ENCODE measurements around the gene B4GALT7.
"Not testable (repeated sequence)": the region's sequence is repeated elsewhere in the genome, so short reads cannot be mapped to it uniquely, and the experiment has no call there.

B4GALT7 gene

DNA sequence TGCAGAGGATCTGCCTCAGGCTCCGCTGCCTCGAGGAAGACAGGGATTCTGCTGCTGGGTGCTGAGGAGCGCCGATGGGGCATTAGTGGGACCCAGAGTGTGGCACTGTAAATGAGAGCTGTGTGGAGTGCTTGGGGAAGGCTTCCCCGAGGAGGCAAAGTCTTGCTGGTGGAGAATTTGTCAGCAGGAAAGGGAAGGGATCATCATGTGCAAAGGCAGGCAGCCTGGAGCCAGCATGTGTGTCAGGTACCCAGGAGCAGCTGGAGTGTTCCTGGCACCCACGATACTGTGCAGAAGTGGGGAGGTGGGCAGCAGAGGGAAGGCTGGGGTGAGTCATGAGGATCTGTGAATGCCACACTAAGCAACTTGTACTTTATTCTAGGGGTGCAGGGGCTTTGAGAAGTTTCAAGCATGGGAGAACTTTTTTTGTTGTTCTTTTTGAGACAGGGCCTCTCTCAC lies 12.3 kb downstream of the B4GALT7 start:
- Histone ChIP-seq H3K27me3 (ENCODE audit: insufficient read depth, low read length) (no peaks in the 10 kb centered on the region), H4K12ac (ENCODE audit: low read depth, low read length) (no peak overlapping the region), H3K4me3 (ENCODE audit: low read depth, low read length) (no peak overlapping the region), H3K9me3 (ENCODE audit: insufficient read depth, low read depth, low read length) (no peaks in the 10 kb centered on the region), H2AK5ac (ENCODE audit: low read length) (no peak overlapping the region), H3K27ac (ENCODE audit: low read depth, low read length) (no peak overlapping the region), H3K4me1 (ENCODE audit: control insufficient read depth in 1 of 2, insufficient read depth in 2 of 2, low read length in 2 of 2) (peaks cover 0 to under 1% of the 10 kb centered on the region in 2 experiments), H3K9ac (ENCODE audit: low read length) (no peak overlapping the region), H3K79me2 (ENCODE audit: control insufficient read depth, insufficient read depth, low read length, poor library complexity) (no peaks in the 10 kb centered on the region), H2BK12ac (ENCODE audit: low read length) (no peak overlapping the region), H2BK5ac (ENCODE audit: low read depth, low read length, poor library complexity) (no peak overlapping the region), H3K23ac (ENCODE audit: low read length) (no peak overlapping the region), H3K4ac (ENCODE audit: low read depth, low read length) (no peak overlapping the region), H2AFZ (ENCODE audit: insufficient read depth, low read length, poor library complexity) (no peak overlapping the region), H2BK120ac (ENCODE audit: insufficient read depth, low read length, poor library complexity) (no peak overlapping the region), H3K79me1 (ENCODE audit: low read length) (no peaks in the 10 kb centered on the region), H3K18ac (ENCODE audit: low read length) (no peak overlapping the region), H4K8ac (ENCODE audit: low read depth, low read length) (no peak overlapping the region), H3K14ac (ENCODE audit: low read length) (no peak overlapping the region), H3K36me3 (ENCODE audit: control insufficient read depth in 1 of 2, insufficient read depth in 2 of 2, low read length in 2 of 2) (peaks cover 13 to 20% of the 10 kb centered on the region in 2 experiments), H3K4me2 (ENCODE audit: low read length) (no peak overlapping the region), H4K91ac (ENCODE audit: low read depth, low read length) (no peak overlapping the region)
- WGBS (ENCODE audit: extremely low coverage, insufficient coverage, insufficient read length): no CpG with 5 or more reads among the region's 6 CpGs
- DNase-seq: no peak

DNA sequence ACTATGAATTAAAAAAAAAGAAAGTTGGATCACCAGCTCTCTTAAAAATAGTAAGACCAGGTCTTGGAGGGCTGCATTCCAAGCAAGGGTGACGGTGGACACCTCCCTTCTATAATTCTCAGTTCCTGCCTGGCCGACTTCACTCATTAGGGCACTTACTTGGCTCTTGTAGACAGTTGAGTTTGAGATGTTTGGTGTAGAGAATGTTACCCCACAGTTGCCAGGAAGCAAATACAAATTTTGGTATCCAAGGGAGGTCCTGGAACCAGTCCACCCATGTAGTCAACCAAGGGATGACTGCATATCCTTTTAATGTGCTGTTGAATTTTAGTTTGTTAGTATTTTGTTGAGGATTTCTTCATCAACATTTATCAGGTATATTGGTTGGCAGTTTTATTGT lies 20.6 kb downstream of the B4GALT7 start:
- Histone ChIP-seq H4K91ac (ENCODE audit: low read depth, low read length) (no peak overlapping the region), H3K79me2 (ENCODE audit: control insufficient read depth, insufficient read depth, low read length, poor library complexity) (no peaks in the 10 kb centered on the region), H2AFZ (ENCODE audit: insufficient read depth, low read length, poor library complexity) (no peak overlapping the region), H3K18ac (ENCODE audit: low read length) (no peak overlapping the region), H4K12ac (ENCODE audit: low read depth, low read length) (no peak overlapping the region), H3K9ac (ENCODE audit: low read length) (no peak overlapping the region), H2BK12ac (ENCODE audit: low read length) (no peak overlapping the region), H4K8ac (ENCODE audit: low read depth, low read length) (no peak overlapping the region), H3K27ac (ENCODE audit: low read depth, low read length) (no peak overlapping the region), H2AK5ac (ENCODE audit: low read length) (no peak overlapping the region), H3K79me1 (ENCODE audit: low read length) (no peaks in the 10 kb centered on the region), H3K36me3 (ENCODE audit: control insufficient read depth in 1 of 2, insufficient read depth in 2 of 2, low read length in 2 of 2) (peaks cover 0 to 3% of the 10 kb centered on the region in 2 experiments), H3K4me2 (ENCODE audit: low read length) (no peak overlapping the region), H3K23ac (ENCODE audit: low read length) (no peak overlapping the region), H3K4me1 (ENCODE audit: control insufficient read depth in 1 of 2, insufficient read depth in 2 of 2, low read length in 2 of 2) (no peaks in the 10 kb centered on the region), H2BK5ac (ENCODE audit: low read depth, low read length, poor library complexity) (no peak overlapping the region), H3K14ac (ENCODE audit: low read length) (no peak overlapping the region), H3K4ac (ENCODE audit: low read depth, low read length) (no peak overlapping the region), H3K9me3 (ENCODE audit: insufficient read depth, low read depth, low read length) (peaks cover 2% of the 10 kb centered on the region), H3K4me3 (ENCODE audit: low read depth, low read length) (no peak overlapping the region), H3K27me3 (ENCODE audit: insufficient read depth, low read length) (no peaks in the 10 kb centered on the region), H2BK120ac (ENCODE audit: insufficient read depth, low read length, poor library complexity) (no peak overlapping the region)
- no CpG with 5 or more reads among the region's 2 CpGs for WGBS (ENCODE audit: extremely low coverage, insufficient coverage, insufficient read length)
- DNase-seq: no peak

GRCh38 chr5:177624172-177624571 lies 24.2 kb downstream of the B4GALT7 start:
- H3K79me1 ChIP-seq (ENCODE audit: low read length); H4K91ac ChIP-seq (ENCODE audit: low read depth, low read length); H3K4me3 ChIP-seq (ENCODE audit: low read depth, low read length); H3K23ac ChIP-seq (ENCODE audit: low read length); DNase-seq; H3K27ac ChIP-seq (ENCODE audit: low read depth, low read length); H2AK5ac ChIP-seq (ENCODE audit: low read length); H3K4me1 ChIP-seq (ENCODE audit: control insufficient read depth in 1 of 2, insufficient read depth in 2 of 2, low read length in 2 of 2); H3K36me3 ChIP-seq (ENCODE audit: control insufficient read depth in 1 of 2, insufficient read depth in 2 of 2, low read length in 2 of 2); H2BK12ac ChIP-seq (ENCODE audit: low read length); H2BK120ac ChIP-seq (ENCODE audit: insufficient read depth, low read length, poor library complexity); H3K79me2 ChIP-seq (ENCODE audit: control insufficient read depth, insufficient read depth, low read length, poor library complexity); H2AFZ ChIP-seq (ENCODE audit: insufficient read depth, low read length, poor library complexity); H2BK5ac ChIP-seq (ENCODE audit: low read depth, low read length, poor library complexity); H4K8ac ChIP-seq (ENCODE audit: low read depth, low read length); H3K14ac ChIP-seq (ENCODE audit: low read length); H3K4me2 ChIP-seq (ENCODE audit: low read length); H3K9me3 ChIP-seq (ENCODE audit: insufficient read depth, low read depth, low read length); H3K27me3 ChIP-seq (ENCODE audit: insufficient read depth, low read length); H4K12ac ChIP-seq (ENCODE audit: low read depth, low read length); H3K4ac ChIP-seq (ENCODE audit: low read depth, low read length); H3K18ac ChIP-seq (ENCODE audit: low read length); H3K9ac ChIP-seq (ENCODE audit: low read length): not testable (repeated sequence)
- WGBS (ENCODE audit: extremely low coverage, insufficient coverage, insufficient read length): no CpG with 5 or more reads among the region's 10 CpGs

GRCh38 chr5:177630186-177630585 lies 30.3 kb downstream of the B4GALT7 start:
- H2BK120ac ChIP-seq (ENCODE audit: insufficient read depth, low read length, poor library complexity); H4K12ac ChIP-seq (ENCODE audit: low read depth, low read length); H3K79me1 ChIP-seq (ENCODE audit: low read length); H3K36me3 ChIP-seq (ENCODE audit: control insufficient read depth in 1 of 2, insufficient read depth in 2 of 2, low read length in 2 of 2); H3K9ac ChIP-seq (ENCODE audit: low read length); H2AFZ ChIP-seq (ENCODE audit: insufficient read depth, low read length, poor library complexity); H3K4me1 ChIP-seq (ENCODE audit: control insufficient read depth in 1 of 2, insufficient read depth in 2 of 2, low read length in 2 of 2); H3K27me3 ChIP-seq (ENCODE audit: insufficient read depth, low read length); H2AK5ac ChIP-seq (ENCODE audit: low read length); H3K4me2 ChIP-seq (ENCODE audit: low read length); H3K23ac ChIP-seq (ENCODE audit: low read length); H4K91ac ChIP-seq (ENCODE audit: low read depth, low read length); H3K14ac ChIP-seq (ENCODE audit: low read length); H2BK12ac ChIP-seq (ENCODE audit: low read length); H4K8ac ChIP-seq (ENCODE audit: low read depth, low read length); H2BK5ac ChIP-seq (ENCODE audit: low read depth, low read length, poor library complexity); DNase-seq; H3K79me2 ChIP-seq (ENCODE audit: control insufficient read depth, insufficient read depth, low read length, poor library complexity); H3K18ac ChIP-seq (ENCODE audit: low read length); H3K9me3 ChIP-seq (ENCODE audit: insufficient read depth, low read depth, low read length); H3K4ac ChIP-seq (ENCODE audit: low read depth, low read length); H3K27ac ChIP-seq (ENCODE audit: low read depth, low read length); H3K4me3 ChIP-seq (ENCODE audit: low read depth, low read length): not testable (repeated sequence)

All from trophoblast cell (in vitro differentiated cells and primary cell).